Measurements from ENCODE around the gene FRMD4A. TPM values are rescaled to one million over a fixed set of nuclear protein-coding genes. Genes with fewer than 3 reads are reported as not detected.

The FRMD4A gene
- total and polyA plus RNA-seq, 10 of the 15 experiments (the other 5 are each of a cell fraction or from before 2014, with no cell fraction given): 17.8 to 75.2 (median 39.1) TPM

DNA sequence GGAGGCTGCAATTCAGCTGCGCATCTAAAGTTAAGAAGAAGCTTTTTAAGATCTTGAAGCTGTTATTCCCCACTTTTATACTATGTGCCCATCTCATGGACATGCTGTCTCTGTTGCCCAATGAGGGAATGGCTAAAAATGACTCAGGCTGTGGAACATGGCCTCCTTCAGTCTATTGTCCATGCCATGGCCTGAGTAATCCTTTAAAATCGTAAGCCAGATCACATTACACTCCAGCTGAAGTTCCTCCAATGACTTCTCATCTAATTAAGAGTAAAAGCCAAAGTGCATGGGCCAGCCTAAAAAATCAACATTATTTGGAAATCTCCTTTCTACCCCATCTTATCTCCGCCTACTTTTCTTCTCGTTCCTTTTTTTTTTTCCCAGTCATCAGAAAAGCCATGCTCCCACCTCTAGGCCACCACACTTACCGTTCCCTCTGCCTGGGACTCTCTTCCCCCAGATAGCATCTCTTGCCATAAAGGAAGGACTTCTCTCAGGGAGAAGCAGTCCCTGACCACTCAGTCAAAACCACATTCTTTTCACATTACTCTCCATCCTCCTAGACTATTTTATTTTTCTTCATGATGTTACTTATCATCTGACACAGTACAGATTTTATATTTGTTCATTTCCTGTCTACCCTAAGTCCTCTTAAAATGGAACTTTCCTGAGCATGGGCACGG is 406.5 kb downstream of the FRMD4A start:
- Histone ChIP-seq H3K9ac (ENCODE audit: control insufficient read depth, insufficient read depth, low read length) (no peak overlapping the region), H3K79me2 (ENCODE audit: control insufficient read depth, insufficient read depth, low read length) (no peaks in the 10 kb centered on the region; the same call in none of the 2 replicates), H3K27ac (ENCODE audit: control insufficient read depth, insufficient read depth) (no peak overlapping the region), H3K36me3 (ENCODE audit: control insufficient read depth in 2 of 2, insufficient read depth in 2 of 2, low read length in 1 of 2) (no peaks in the 10 kb centered on the region; a peak in 2 of 4 replicates), H3K4me1 (ENCODE audit: control insufficient read depth, insufficient read depth, low read length) (peaks cover 22% of the 10 kb centered on the region), H2AFZ (ENCODE audit: control insufficient read depth, low read depth, low read length) (no peak overlapping the region), H3K27me3 (replicated peaks in 1 of 2; ENCODE audit: control insufficient read depth in 2 of 2, insufficient read depth in 2 of 2, low read length in 1 of 2) (no peaks in the 10 kb centered on the region), H3K4me2 (ENCODE audit: control insufficient read depth, insufficient read depth) (no peak overlapping the region), H4K20me1 (ENCODE audit: control insufficient read depth, insufficient read depth) (no peaks in the 10 kb centered on the region), H3K9me3 (replicated peaks; ENCODE audit: control insufficient read depth, insufficient read depth, low read length) (no peaks in the 10 kb centered on the region; the same call in 2 of the 3 replicates), H3K4me3 (no peak overlapping the region)
- ChIA-PET SMC1A (ENCODE audit: uncharacterized antibody, unreplicated experiment) (no interaction called here), RAD21 (ENCODE audit: unreplicated experiment) (interaction anchor here (0.6 to 1.0 kb wide), 3 partner anchors 86 to 151 kb away, joined by 3 read pairs; no protein-coding TSS in a partner anchor), CTCF (no interaction called here), POLR2A (interaction anchor here (0.6 kb wide), 1 partner anchor 86 kb away, joined by 3 read pairs; no protein-coding TSS in a partner anchor)
- no peak for TF ChIP-seq SUZ12 (IDR thresholded peaks at IDR 0.05; ENCODE audit: unreplicated experiment)
- in situ Hi-C loops (cut with MboI) (no loop called here), intact Hi-C loops (cut with micrococcal nuclease; ENCODE audit: unreplicated experiment) (loop anchor here (10.0 kb wide), 1 partner anchor 261 kb away; no protein-coding TSS in a partner anchor)
- no peak for DNase-seq (ENCODE audit: low read depth, low spot score)
- ATAC-seq: no peak
- no TSS peak for BruUV-seq (replicated peaks)
- WGBS (ENCODE audit: insufficient coverage, insufficient replicate concordance, low lambda C conversion rate, missing lambda C conversion rate): 79% methylated on average over 6 of the region's 6 CpGs
- no peak for FAIRE-seq

DNA sequence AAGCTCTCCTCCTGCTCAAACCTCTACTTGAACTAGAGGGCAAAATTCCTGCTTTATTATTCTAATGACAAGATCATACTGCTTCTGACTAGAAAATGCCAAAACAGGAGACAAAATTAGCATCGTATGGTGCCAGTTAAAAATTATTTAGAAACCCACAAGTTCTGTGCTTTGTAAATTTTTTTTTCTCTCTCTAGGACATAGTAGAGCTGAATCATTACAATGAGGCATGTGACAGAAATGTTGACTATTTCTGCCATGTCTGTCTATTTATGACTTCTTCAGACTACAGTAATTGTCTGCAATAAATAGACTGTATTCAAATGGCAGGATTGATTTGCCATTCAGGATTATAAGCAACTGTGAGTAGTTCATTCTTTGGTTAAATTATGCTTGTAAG is 408.1 kb downstream of the FRMD4A start:
- Histone ChIP-seq H3K79me2 (ENCODE audit: control insufficient read depth, insufficient read depth, low read length) (no peaks in the 10 kb centered on the region; the same call in none of the 2 replicates), H3K4me1 (ENCODE audit: control insufficient read depth, insufficient read depth, low read length) (peaks cover 22% of the 10 kb centered on the region), H4K20me1 (ENCODE audit: control insufficient read depth, insufficient read depth) (no peaks in the 10 kb centered on the region), H2AFZ (ENCODE audit: control insufficient read depth, low read depth, low read length) (no peak overlapping the region), H3K9me3 (replicated peaks; ENCODE audit: control insufficient read depth, insufficient read depth, low read length) (no peaks in the 10 kb centered on the region; the same call in 2 of the 3 replicates), H3K9ac (ENCODE audit: control insufficient read depth, insufficient read depth, low read length) (no peak overlapping the region), H3K27me3 (replicated peaks in 1 of 2; ENCODE audit: control insufficient read depth in 2 of 2, insufficient read depth in 2 of 2, low read length in 1 of 2) (no peaks in the 10 kb centered on the region), H3K4me2 (ENCODE audit: control insufficient read depth, insufficient read depth) (no peak overlapping the region), H3K4me3 (no peak overlapping the region), H3K27ac (ENCODE audit: control insufficient read depth, insufficient read depth) (no peak overlapping the region), H3K36me3 (ENCODE audit: control insufficient read depth in 2 of 2, insufficient read depth in 2 of 2, low read length in 1 of 2) (no peaks in the 10 kb centered on the region; a peak in 1 of 4 replicates)
- ChIA-PET SMC1A (ENCODE audit: uncharacterized antibody, unreplicated experiment) (interaction anchor here (0.8 to 1.5 kb wide), 5 partner anchors 9 to 135 kb away, joined by 3 to 5 read pairs (median 3); no protein-coding TSS in a partner anchor), CTCF (interaction anchor here (1.5 kb wide), 1 partner anchor 9 kb away, joined by 4 read pairs; no protein-coding TSS in a partner anchor), POLR2A (interaction anchor here (0.6 to 1.3 kb wide), 3 partner anchors 8 to 86 kb away, joined by 3 to 4 read pairs (median 3); no protein-coding TSS in a partner anchor), RAD21 (ENCODE audit: unreplicated experiment) (no interaction called here)
- intact Hi-C loops (cut with micrococcal nuclease; ENCODE audit: unreplicated experiment): loop anchor here (10.0 kb wide), 1 partner anchor 262 kb away; no protein-coding TSS in a partner anchor
- ATAC-seq (no peak), FAIRE-seq (no peak), DNase-seq (ENCODE audit: low read depth, low spot score) (no peak)
- BruUV-seq (replicated peaks): no TSS peak
- 50% methylated on average over 1 of the region's 1 CpG for WGBS (ENCODE audit: insufficient coverage, insufficient replicate concordance, low lambda C conversion rate, missing lambda C conversion rate)
- in situ Hi-C loops (cut with MboI): no loop called here
- TF ChIP-seq BMI1 (IDR thresholded peaks at IDR 0.05; ENCODE audit: borderline replicate concordance) (no peak), SIN3A (IDR thresholded peaks at IDR 0.05; ENCODE audit: low read depth, low read length) (no peak), CBFB (IDR thresholded peaks at IDR 0.05; ENCODE audit: low read depth) (no peak), PML (IDR thresholded peaks at IDR 0.05; ENCODE audit: low read length) (no peak), YBX1 (IDR thresholded peaks at IDR 0.05) (no peak), NFYB (IDR thresholded peaks at IDR 0.05; ENCODE audit: insufficient read depth, low read depth, low read length) (no peak)
- TF ChIP-seq, protein P1, sequence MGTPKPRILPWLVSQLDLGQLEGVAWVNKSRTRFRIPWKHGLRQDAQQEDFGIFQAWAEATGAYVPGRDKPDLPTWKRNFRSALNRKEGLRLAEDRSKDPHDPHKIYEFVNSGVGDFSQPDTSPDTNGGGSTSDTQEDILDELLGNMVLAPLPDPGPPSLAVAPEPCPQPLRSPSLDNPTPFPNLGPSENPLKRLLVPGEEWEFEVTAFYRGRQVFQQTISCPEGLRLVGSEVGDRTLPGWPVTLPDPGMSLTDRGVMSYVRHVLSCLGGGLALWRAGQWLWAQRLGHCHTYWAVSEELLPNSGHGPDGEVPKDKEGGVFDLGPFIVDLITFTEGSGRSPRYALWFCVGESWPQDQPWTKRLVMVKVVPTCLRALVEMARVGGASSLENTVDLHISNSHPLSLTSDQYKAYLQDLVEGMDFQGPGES (IDR thresholded peaks at IDR 0.05): no peak
- TF ChIP-seq, protein P2, sequence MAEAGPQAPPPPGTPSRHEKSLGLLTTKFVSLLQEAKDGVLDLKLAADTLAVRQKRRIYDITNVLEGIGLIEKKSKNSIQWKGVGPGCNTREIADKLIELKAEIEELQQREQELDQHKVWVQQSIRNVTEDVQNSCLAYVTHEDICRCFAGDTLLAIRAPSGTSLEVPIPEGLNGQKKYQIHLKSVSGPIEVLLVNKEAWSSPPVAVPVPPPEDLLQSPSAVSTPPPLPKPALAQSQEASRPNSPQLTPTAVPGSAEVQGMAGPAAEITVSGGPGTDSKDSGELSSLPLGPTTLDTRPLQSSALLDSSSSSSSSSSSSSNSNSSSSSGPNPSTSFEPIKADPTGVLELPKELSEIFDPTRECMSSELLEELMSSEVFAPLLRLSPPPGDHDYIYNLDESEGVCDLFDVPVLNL (IDR thresholded peaks at IDR 0.05; ENCODE audit: low read depth, low read length): no peak
- TF ChIP-seq, protein P3, sequence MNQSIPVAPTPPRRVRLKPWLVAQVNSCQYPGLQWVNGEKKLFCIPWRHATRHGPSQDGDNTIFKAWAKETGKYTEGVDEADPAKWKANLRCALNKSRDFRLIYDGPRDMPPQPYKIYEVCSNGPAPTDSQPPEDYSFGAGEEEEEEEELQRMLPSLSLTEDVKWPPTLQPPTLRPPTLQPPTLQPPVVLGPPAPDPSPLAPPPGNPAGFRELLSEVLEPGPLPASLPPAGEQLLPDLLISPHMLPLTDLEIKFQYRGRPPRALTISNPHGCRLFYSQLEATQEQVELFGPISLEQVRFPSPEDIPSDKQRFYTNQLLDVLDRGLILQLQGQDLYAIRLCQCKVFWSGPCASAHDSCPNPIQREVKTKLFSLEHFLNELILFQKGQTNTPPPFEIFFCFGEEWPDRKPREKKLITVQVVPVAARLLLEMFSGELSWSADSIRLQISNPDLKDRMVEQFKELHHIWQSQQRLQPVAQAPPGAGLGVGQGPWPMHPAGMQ (IDR thresholded peaks at IDR 0.05; ENCODE audit: borderline replicate concordance): no peak
- TF ChIP-seq, protein P4, sequence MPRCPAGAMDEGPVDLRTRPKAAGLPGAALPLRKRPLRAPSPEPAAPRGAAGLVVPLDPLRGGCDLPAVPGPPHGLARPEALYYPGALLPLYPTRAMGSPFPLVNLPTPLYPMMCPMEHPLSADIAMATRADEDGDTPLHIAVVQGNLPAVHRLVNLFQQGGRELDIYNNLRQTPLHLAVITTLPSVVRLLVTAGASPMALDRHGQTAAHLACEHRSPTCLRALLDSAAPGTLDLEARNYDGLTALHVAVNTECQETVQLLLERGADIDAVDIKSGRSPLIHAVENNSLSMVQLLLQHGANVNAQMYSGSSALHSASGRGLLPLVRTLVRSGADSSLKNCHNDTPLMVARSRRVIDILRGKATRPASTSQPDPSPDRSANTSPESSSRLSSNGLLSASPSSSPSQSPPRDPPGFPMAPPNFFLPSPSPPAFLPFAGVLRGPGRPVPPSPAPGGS (IDR thresholded peaks at IDR 0.05; ENCODE audit: borderline replicate concordance, insufficient read depth, low read depth, low read length, poor library complexity, severe bottlenecking): no peak

Data from GM12878 (cell line).